Keratinocyte (primary cell): ENCODE data around the gene RIN3. TPM values are rescaled to one million over a fixed set of nuclear protein-coding genes. Genes with fewer than 3 reads are reported as not detected.

ENCODE experiments used
- DNase-seq: peaks from one replicate; pipeline ENCODE4 v3.0.0-alpha.2; 2011; ENCODE audit warnings: low read depth, missing footprints, low spot score
- FAIRE-seq: peaks from 2 replicates; lab custom pipeline; 2011; peaks lifted over from hg19 to GRCh38; lab: Jason Lieb, UNC
- H2AFZ ChIP-seq: 2 replicates; pipeline ENCODE4 v1.6.0; 2012; ENCODE audit warnings: low read length, control low read depth, inconsistent platforms; ENCODE audit not compliant: control insufficient read depth
- H3K27ac ChIP-seq: 2 replicates; pipeline ENCODE4 v1.5.1; 2011; ENCODE audit warnings: low read length; ENCODE audit not compliant: control insufficient read depth, insufficient read depth
- H3K27me3 ChIP-seq: 3 replicates; pipeline ENCODE4 v1.6.0; 2011; ENCODE audit warnings: low read length; ENCODE audit not compliant: control insufficient read depth, insufficient read depth; ENCODE audit errors: extremely low read depth
- H3K36me3 ChIP-seq, 2 experiments: 2 replicates in 1 of 2; 3 replicates in 1 of 2; pipeline ENCODE4 v1.5.1; 2011; ENCODE audit warnings: low read length in 2 of 2, mild to moderate bottlenecking in 1 of 2; ENCODE audit not compliant: control insufficient read depth in 2 of 2, insufficient read depth in 2 of 2; ENCODE audit errors: extremely low read depth in 1 of 2
- H3K4me1 ChIP-seq: 3 replicates; pipeline ENCODE4 v1.5.1; 2011; ENCODE audit warnings: low read length; ENCODE audit not compliant: control insufficient read depth, insufficient read depth; ENCODE audit errors: extremely low read depth
- H3K4me2 ChIP-seq: 3 replicates; pipeline ENCODE4 v1.6.0; 2011; ENCODE audit warnings: low read depth, low read length; ENCODE audit not compliant: control insufficient read depth, insufficient read depth; ENCODE audit errors: extremely low read depth
- H3K4me3 ChIP-seq, 3 experiments: fragments of 200-600 bp in 1 of 3; sonication (generic) in 1 of 3; 2 replicates in 2 of 3; 3 replicates in 1 of 3; pipeline ENCODE4 v1.5.1; 2011 to 2016; ENCODE audit warnings: low read length in 3 of 3, mild to moderate bottlenecking in 3 of 3, control low read depth in 2 of 3, inconsistent platforms in 1 of 3, low read depth in 1 of 3, mixed read lengths in 1 of 3, mixed run types in 1 of 3, moderate library complexity in 1 of 3; ENCODE audit not compliant: control insufficient read depth in 2 of 3, insufficient read depth in 2 of 3; ENCODE audit errors: extremely low read depth in 1 of 3
- H3K79me2 ChIP-seq: 2 replicates; pipeline ENCODE4 v1.6.0; 2012; ENCODE audit warnings: low read length; ENCODE audit not compliant: control insufficient read depth, insufficient read depth
- H3K9ac ChIP-seq: 3 replicates; pipeline ENCODE4 v1.6.0; 2011; ENCODE audit warnings: low read length; ENCODE audit not compliant: control insufficient read depth, insufficient read depth; ENCODE audit errors: extremely low read depth
- H3K9me1 ChIP-seq: 3 replicates; pipeline ENCODE4 v1.6.0; 2011; ENCODE audit warnings: low read length; ENCODE audit not compliant: control insufficient read depth, insufficient read depth; ENCODE audit errors: extremely low read depth
- H3K9me3 ChIP-seq: 2 replicates; pipeline ENCODE4 v1.5.1; 2012; ENCODE audit warnings: low read depth, low read length; ENCODE audit not compliant: control insufficient read depth
- H4K20me1 ChIP-seq: 3 replicates; pipeline ENCODE4 v1.6.0; 2011; ENCODE audit warnings: low read length; ENCODE audit not compliant: control insufficient read depth, insufficient read depth; ENCODE audit errors: extremely low read depth
- EZH2 ChIP-seq: IDR thresholded peaks from one replicate; pipeline ENCODE4 v1.6.1; 2012; ENCODE audit warnings: inconsistent platforms, mild to moderate bottlenecking, low read length, moderate library complexity
- dilution Hi-C: fragments of 300-500 bp; cut with MboI; formaldehyde crosslinking; loops from one replicate; pipeline ENCODE4 v1.7.0; 2020; ENCODE audit warnings: low sequenced_read_pairs; ENCODE audit not compliant: extremely low pct_ligation_motif_present
- polyA plus RNA-seq, 5 experiments: library from polyadenylated mRNA; depleted of rRNA in 3 of 5; stranded (reverse) in 3 of 5; stranded (forward) in 1 of 5; unstranded in 1 of 5; fragments of >200 nt; gene quantifications; 1 replicate in 1 of 5; 2 replicates in 3 of 5; 3 replicates in 1 of 5; pipeline versions ENCODE4 v1.2.1 to v1.2.3, GENCODE V29; 2011 to 2012; ENCODE audit warnings: missing spikeins in 2 of 5, low read depth in 1 of 5, low replicate concordance in 1 of 5
- TF ChIP-seq, protein P1 (sequence below), 3 experiments: IDR thresholded peaks in 1 of 3; conservative IDR thresholded peaks in 1 of 3; optimal IDR thresholded peaks in 1 of 3; 2 replicates in 2 of 3; 3 replicates in 1 of 3; pipeline versions ENCODE3 to v1.5.1; 2011; ENCODE audit warnings: low read length in 3 of 3, mild to moderate bottlenecking in 3 of 3, moderate library complexity in 2 of 3, control low read depth in 1 of 3, inconsistent platforms in 1 of 3; ENCODE audit not compliant: insufficient read depth in 2 of 3; ENCODE audit errors: extremely low read depth in 1 of 3

The RIN3 gene
- polyA plus RNA-seq, 1 donor (not counting 4 experiments of a cell fraction or from before 2014, with no cell fraction given): 1.2 TPM

DNA sequence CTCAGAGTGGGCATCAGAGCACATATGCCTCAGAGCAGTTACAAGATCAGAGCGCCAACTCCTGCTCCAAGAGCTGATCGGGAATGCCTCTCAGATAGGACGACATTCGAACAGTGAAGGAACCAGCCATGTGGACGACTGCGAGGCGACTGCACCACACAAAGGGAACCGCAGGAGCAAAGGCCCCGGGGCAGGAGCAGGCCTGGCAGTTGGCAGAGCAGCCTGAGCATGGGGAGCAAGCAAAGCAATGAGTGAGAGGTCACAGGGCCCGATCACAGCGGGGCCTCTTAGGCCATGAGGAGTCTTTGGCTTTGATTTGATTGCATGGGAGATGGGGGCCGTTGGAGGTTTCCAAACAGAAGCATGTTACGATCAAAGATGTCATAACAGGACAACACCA is 144.6 kb downstream of the RIN3 start:
- Histone ChIP-seq H3K36me3 (peaks cover 2 to 3% of the 10 kb centered on the region in 2 experiments), H3K9me3 (no peaks in the 10 kb centered on the region), H3K79me2 (no peaks in the 10 kb centered on the region), H3K9ac (no peak overlapping the region), H3K27me3 (no peaks in the 10 kb centered on the region), H4K20me1 (no peaks in the 10 kb centered on the region), H3K4me2 (no peak overlapping the region), H2AFZ (no peak overlapping the region), H3K27ac (no peak overlapping the region), H3K4me3 (no peak overlapping the region), H3K9me1 (no peaks in the 10 kb centered on the region), H3K4me1 (peaks cover 13% of the 10 kb centered on the region)
- dilution Hi-C loops: no loop called here
- DNase-seq (no peak), FAIRE-seq (no peak)
- TF ChIP-seq, protein P1, sequence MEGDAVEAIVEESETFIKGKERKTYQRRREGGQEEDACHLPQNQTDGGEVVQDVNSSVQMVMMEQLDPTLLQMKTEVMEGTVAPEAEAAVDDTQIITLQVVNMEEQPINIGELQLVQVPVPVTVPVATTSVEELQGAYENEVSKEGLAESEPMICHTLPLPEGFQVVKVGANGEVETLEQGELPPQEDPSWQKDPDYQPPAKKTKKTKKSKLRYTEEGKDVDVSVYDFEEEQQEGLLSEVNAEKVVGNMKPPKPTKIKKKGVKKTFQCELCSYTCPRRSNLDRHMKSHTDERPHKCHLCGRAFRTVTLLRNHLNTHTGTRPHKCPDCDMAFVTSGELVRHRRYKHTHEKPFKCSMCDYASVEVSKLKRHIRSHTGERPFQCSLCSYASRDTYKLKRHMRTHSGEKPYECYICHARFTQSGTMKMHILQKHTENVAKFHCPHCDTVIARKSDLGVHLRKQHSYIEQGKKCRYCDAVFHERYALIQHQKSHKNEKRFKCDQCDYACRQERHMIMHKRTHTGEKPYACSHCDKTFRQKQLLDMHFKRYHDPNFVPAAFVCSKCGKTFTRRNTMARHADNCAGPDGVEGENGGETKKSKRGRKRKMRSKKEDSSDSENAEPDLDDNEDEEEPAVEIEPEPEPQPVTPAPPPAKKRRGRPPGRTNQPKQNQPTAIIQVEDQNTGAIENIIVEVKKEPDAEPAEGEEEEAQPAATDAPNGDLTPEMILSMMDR (optimal IDR thresholded peaks at IDR 0.05 in 1 of 3, IDR thresholded peaks at IDR 0.05 in 1 of 3, conservative IDR thresholded peaks at IDR 0.05 in 1 of 3; ENCODE audit: extremely low read depth in 1 of 3, insufficient read depth in 2 of 3, low read length in 3 of 3): no peak
- TF ChIP-seq EZH2: no peak

DNA sequence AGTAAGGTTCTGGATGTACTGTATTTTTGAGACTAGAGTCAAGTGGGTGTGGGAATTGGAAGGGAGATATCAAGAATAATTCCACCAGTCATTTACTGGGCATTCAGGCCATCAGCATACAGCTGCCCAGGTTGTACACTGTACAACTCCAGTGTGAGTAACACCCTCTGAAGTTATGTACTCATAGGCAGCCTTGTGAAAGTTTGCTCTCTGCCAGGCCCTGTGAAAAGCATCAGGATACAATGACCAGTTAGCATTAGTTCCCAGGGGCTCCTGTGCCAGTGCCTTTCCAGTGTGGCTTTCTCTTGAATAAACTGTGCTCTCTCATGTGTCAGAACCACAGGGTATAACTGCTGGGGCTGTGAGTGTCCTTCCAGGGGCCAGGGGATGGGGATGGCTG is 145.1 kb downstream of the RIN3 start:
- dilution Hi-C loops: no loop called here
- Histone ChIP-seq H3K4me2 (no peak overlapping the region), H3K27ac (no peak overlapping the region), H3K79me2 (no peaks in the 10 kb centered on the region), H3K9me1 (no peaks in the 10 kb centered on the region), H3K36me3 (peaks cover 2 to 3% of the 10 kb centered on the region in 2 experiments), H3K27me3 (no peaks in the 10 kb centered on the region), H2AFZ (no peak overlapping the region), H3K9ac (no peak overlapping the region), H3K9me3 (no peaks in the 10 kb centered on the region), H4K20me1 (no peaks in the 10 kb centered on the region), H3K4me3 (no peak overlapping the region), H3K4me1 (peaks cover 13% of the 10 kb centered on the region)
- DNase-seq (no peak), FAIRE-seq (no peak)
- TF ChIP-seq EZH2: no peak
- TF ChIP-seq, protein P1 (optimal IDR thresholded peaks at IDR 0.05 in 1 of 3, IDR thresholded peaks at IDR 0.05 in 1 of 3, conservative IDR thresholded peaks at IDR 0.05 in 1 of 3; ENCODE audit: extremely low read depth in 1 of 3, insufficient read depth in 2 of 3, low read length in 3 of 3): no peak
